GM18858 (cell line): Measurements from ENCODE around the gene KCNMA1.

Experiments used
- ATAC-seq: cut with Tn5 transposase; IDR thresholded peaks from one replicate; pipeline ENCODE4 v1.9.1; 2021; ENCODE audit not compliant: unreplicated experiment

KCNMA1 gene

DNA sequence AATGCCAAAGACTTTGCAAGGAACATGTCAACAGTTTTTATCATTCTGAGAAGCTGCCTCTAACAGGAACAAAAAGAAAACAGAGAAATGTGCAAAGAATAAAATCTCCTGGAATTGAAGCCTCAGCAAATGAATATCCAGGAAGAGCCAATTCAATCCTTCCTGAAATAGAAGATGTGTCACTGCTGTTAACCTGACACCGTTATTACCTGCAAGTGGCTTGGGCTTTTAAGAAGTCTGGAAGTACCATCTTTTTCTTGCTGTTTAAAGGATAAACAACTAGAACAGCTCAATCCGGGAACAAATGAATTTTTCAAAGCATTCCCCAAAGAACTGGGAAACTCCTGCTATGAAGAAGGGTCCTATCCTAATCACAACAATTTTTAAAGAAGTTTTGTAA, 434.8 kb downstream of the KCNMA1 start:
- ATAC-seq, result no peak

DNA sequence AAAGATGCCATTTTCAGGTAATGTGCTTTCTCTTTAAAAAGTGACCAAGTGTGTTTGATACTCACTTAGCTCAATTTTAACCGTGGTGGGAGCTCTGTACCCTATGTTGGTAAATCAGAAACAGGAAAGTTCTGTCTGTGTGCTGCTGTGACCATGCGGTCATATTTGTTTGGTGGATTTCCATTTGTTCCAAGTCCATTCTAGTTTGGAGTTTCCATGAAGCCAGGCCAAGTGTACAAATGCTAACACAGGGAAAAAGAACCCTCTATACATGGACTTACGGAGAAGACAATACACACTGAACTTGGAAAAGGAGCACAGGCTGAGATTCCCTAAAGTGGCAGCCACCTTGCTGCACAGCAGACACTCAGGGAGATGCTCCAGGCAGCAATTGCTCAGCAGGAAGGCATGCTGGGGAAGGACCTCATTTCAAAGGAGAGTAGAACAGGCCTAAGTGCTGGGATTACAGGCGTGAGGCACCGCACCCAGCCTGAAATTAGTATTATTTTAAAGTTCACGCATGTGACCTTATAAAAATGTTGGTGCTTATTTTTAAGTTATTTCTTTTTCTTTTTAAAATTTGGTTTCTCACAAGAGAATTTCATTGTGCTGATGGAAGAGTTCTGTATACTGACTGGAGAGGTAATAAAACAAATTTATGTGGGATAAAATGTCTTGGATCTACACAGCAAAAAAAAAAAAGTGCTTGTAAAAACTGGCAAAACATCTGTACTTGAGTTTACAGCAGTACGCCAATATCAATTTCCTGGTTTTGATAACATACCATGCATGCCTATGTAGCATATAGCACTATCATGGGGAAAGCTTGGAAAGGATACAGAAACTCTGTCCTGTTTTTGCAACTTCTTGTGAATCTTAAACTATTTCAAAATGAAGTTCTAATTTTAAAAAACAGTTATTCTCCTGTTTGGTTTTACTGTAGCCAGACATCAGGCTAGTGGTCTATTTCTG, 436.2 kb downstream of the KCNMA1 start:
- no peak for ATAC-seq

DNA sequence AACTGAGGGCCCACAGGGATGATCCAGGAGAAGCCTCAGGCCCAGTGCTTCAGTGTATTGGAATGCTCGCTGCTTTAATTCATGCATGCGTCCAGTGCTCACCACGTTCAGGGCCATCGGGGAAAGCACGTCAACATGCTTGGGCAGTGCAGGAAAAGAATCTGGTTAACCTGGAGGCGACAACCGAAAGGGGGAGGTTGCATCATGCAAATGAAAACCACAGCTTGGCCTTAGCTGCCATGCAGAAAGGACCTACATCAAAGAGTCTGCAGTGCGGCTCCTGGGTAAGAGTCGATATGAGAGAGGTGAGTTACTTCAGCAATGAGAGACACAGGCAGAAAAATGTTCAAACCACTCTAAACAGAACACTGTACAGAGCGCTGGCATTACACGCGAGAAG, 440.1 kb downstream of the KCNMA1 start:
- no peak for ATAC-seq

DNA sequence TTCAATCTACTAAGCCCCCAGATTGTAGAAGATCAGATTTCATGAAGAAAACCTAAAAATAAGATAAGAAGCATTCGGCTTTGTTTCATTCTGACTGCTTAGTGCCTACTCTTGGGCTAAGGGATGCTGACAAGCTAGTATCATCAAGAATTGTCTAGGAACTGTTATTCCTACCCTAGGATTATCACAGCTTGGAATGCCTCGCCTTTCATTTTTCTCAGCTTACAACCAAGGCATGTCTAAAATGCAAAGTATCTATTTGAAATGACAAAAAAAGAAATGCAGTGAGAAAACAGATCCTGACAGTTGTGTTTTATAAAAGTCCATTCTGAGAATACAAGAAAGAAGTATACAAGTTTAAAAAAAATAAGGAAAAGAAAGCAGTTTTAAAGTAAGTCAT, 441.0 kb downstream of the KCNMA1 start:
- no peak for ATAC-seq

DNA sequence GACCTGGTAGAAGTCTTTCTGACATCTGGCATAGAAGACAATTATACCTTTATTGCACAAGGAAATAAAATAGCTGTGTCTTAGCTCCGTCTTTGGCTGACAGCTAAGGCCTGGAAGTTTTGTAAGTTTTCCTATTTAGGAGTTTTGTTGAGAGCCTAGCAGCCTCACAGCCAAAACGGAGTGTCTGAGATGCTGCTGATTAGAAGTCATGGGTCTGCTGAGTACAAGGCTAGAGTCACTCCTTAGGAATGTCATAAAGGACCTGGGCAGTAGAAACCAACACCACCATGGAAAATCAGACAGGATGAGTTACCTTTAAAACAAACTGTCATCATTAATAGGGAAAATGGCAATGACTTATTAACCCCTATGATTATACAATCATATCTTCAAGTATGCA, 442.5 kb downstream of the KCNMA1 start:
- ATAC-seq, result no peak

DNA sequence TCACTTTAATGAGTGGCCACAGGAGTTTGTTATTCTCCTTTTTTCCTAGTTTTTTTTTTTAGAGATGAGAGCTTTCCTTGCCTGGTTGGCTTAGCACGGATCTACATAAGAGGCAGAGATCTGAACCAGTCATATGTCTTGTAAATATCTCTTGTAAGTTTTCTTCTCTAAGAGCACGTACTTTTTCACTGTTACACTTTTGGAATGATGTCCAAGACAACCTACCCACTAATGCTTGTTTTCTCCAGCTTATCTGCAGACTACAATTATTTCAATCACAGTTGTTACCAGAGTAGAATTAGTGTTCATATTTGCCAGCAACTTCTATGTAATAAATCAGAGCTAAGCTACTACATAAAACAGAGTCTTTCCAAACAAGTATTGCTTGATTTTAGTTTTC, 444.6 kb downstream of the KCNMA1 start:
- no peak for ATAC-seq

DNA sequence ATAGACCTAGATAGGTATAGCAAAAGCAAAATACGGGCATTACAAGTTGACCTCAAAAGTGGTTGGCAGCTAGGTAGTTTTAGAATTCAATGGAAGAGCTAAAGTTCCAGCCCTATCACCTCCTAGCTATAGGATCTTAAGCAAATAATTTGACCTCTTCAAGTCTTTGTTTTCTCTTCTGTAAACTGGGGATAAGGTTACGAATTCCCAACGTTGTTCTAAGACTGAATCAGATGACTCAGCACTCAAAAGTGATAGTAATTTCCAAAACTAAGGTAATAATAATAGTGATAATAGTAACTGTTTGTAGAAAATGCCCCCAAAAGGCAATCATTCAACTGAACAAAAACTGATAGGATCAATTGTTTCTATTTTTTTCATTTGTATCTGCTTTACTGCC, 445.2 kb downstream of the KCNMA1 start:
- no peak for ATAC-seq

DNA sequence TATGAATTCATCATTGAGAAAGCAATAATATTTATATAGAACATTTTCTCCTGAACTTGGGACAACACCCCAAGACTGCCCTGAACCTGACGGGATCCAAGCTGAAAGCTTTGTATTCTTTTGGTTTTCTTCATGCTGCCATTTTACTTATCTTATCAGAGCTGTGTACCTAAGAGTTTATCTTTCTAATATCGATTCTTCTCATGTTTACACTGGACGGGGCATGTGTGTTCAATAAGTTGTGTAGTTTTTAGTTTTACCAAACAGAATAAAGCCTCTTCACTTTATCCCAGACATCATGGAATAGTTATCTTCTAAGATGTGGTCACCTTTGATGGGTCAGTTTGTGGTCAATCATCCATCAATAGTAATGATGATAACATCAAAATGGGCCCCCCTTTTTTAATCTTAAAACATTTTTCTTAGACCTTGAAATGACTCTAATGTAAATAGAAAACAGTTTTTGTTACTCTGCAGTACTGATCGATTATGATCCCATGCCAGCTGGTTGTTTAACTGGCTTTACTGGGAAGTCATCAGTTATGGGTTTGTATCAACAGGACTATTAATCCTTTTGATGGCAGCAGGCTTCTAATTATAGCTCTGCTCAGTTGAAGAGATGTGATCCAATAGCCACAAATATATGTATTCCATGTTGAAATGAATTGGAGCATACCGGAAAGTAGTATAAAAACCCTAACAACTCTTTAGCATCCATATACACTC, 446.1 kb downstream of the KCNMA1 start:
- no peak for ATAC-seq

DNA sequence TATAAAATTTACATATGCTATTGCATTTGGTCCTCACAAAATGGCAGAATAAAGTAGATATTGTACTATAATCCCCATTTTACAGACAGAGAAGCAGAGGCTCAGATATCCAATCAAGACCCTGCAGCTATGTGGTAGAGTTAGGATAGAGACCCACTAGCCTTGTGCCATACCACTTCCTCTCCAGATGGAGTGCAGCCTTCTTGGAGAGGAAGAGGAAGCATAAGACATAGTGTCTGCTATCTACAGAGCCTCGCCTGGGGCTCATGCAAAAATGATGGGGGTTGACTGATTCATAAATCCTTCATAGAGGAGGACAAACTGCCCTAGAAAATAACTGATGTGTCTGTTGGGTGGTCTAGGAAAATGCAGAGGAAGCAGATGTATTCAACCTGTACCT, 447.3 kb downstream of the KCNMA1 start:
- ATAC-seq, result no peak

DNA sequence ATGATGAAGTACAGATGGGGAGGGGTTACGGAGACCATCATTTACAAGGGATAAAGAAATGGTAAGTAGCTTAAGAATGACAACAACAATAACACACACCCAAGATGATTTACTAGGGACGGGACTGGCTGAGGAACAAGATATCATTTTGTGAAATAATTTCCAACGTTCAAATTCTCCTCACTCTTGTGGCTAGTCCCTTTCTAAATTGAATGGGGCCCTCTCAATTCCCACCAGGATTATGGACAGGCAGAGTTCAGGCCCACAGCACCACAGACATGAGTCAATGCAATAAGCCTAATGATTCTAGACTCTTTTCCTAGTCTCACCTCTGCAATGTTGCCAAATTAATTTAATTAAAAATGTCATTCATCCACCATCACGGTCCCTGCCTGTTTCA, 448.1 kb downstream of the KCNMA1 start:
- ATAC-seq, result no peak

DNA sequence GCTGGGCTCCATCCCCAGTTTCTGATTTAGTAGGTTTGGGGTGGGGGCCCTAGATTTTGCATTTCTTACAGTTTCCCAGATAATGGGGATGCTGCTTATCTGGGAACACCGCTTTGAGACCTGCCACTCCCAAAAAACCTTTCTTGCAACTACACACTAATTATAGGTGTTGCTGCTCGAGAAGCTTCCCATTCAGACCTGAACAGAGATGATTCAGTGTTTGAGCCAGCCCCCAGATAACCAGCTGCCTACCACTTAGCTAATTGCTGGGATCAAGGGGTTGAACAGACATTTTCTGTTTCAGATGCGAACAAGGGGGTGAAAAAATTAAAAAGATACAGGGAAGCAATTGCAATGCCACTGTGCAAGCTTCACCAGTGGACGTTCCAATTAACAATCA, 448.5 kb downstream of the KCNMA1 start:
- ATAC-seq, result no peak

DNA sequence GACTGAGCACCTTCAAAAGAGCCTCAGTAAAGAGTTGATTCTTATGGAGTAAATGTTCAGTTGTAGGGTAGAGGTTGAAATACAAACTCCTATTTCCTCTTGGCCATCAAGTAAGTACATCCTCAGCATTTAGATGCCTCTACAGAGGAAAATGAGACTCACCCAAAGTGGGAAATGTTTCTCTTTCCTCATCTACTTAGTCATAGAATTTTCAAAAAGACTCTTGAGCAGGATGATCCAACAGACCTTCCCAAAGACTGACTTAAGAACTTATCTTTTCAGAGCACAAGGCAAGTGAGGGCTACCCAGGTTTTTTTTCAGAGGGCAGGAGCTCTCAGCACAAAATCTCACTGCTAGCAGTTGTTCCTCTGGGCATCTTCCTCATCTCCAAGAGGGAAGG, 449.1 kb downstream of the KCNMA1 start:
- no peak for ATAC-seq

DNA sequence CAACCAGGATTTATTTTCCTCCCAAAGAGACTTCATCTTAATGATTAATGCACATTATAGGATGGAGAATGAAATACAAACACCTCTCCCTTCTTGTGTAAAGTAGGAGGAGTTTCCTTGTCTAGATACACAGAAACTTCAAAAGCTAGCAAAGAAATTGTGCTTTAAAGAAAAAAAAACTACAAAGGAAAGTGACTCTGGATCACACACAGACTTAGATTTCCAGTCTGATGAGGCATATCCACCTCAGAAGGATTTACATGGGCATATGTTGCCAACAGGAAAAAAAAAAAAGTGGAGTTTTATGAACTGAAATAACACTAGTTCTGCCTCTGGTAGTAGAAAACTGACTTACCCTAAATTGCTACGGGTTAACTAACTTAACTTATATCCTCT, 449.6 kb downstream of the KCNMA1 start:
- no peak for ATAC-seq

DNA sequence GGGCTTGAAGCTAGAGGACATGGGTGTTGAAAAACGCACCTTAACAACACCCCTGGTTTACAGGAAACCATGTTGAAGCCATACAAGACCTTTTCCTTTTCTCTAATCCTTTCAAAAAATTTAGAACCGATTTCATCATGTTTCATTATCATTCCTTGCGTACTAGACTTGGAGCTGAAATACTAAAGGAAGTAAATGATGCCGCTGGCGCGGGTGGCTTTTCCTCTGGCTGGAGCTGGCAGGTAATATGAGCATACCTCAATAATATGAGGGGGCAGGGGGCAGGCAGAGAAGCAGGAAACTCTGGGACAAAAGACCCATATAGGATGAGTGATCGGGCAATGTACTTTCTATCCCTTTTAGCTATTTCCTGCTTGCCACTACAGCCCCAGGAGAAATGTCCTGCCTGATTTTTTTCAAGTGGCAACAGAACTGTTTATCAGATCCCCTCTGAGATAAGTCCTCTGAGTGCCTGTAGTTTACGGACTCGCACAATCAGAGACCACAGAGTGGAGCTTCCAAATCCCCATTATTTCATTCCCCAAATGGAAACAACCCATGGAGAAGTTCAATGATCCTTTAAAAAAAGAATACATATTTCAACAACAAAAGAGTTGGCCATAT, 450.1 kb downstream of the KCNMA1 start:
- no peak for ATAC-seq

DNA sequence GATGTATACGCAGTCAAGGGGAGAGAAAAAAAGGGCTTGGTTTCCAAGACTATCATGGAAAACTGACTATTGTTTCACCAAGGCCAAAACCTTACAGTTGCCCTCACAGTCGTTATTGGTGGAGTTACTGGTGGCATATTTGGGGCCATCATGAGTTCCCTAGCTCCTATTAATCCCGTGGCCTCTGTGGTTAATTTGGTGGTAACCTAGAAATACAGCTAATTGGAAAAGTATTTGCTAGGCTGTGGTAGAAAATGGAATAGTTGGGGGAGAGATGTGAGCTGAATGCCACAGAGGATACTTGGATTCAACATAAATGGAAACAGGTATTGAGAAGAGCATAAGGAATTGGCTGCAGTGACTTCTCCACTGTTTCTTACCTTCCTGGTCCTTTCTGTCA, 450.7 kb downstream of the KCNMA1 start:
- no peak for ATAC-seq

DNA sequence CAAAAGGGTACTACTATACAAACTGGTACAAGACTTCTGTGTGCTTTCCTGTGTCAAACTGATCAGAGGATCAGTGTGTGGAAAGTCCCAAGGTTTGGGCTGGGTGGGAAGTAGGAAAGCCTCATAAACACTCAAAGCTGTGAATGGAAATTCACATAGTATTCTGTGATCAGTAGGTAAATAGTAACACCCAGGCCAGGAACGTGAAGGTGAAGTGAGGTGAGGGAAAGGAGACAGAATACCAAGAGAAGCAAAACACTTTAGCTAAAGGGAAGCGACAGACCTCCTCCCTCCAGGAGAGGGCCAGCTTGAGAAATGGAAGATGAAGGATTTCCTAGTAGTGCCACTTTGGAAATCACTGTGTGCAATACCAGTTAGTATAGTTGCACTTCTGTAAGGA, 451.9 kb downstream of the KCNMA1 start:
- no peak for ATAC-seq

DNA sequence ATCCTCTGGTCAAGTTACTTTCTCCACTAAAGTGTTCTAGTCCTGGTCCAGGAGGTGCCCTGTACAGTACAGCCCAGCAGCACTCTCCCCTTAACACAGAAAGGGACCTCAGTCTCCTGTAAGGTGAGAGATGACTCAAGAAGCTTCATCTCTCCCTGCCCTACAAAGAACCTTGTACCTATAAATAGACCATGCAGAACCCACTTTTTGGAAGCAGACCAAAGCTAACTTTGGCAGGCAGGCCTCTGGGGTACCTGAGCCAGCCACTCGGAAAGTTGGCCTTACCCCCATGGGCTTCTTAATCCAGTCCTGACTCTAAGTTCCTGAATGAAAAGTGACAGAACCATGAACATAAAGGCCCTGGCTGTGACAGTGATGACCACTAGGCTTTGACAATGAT, 454.8 kb downstream of the KCNMA1 start:
- ATAC-seq, result no peak

DNA sequence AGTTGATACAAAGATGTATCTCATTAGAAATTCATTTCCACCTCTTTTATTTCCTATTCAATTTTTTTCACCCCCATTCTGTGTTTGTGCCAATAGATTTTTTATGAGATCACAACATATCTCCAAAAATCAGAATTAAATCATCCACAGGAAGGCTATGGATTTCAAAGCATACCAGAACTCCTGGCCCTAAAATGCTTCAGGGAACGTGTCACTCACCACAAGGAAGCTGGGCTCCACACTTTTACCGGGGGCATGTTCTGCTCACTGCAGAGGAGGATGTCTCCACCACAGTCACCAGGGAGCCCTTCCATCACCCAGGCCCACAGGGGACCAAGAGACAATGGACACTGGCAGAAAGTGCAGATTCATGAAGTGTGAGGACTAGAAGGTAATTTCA, 456.8 kb downstream of the KCNMA1 start:
- no peak for ATAC-seq

DNA sequence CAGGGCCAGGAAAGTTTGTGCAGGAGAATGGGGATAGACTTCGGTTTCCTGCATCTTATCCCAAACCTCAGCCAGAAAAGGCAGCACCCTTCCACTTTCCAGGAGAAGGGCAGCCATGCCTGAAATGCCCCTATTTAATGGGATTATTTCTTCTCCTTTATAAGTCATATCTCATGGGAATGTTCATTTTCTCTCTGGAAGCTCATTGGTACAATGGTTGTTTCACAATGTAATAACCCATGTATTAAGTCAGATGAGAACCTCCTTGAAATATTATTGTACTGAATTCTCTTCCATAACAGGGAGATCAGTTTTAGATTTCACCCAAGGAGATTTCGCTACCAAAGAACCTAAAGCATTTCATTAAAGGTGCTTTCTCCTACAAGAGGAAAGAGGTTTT, 457.5 kb downstream of the KCNMA1 start:
- ATAC-seq, result no peak

DNA sequence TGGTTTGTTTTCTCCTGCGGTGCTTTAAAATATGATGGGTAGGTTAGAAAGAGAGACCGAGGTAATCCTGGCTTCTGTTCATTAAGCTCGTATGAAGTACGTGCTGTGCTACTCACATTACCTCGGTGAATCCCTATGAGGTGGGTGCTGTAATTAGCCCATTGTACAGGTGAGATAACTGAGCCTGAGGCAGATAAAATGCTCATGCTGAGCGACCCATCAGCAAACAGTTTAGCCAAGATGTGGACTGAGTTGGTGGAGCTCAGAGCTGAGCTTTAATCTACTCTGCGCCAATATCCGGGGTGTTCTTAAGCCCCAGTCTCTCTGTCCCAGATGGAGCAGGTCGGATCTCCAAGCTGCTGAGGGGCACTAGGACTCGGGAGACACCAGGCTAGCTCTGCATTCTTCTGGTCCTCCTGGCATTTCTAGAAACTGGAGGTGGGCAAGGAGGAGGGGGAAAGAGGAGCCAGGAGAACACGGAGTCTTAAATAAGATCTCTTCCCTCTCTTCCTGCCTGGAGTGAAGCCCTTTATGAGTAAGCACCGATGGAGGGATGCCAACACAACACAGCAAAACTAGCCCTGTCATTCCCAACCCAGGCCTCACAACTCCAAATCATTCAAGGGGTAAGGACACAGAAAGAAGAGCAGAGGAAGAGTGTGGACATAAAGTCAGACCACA, 458.5 kb downstream of the KCNMA1 start:
- no peak for ATAC-seq

DNA sequence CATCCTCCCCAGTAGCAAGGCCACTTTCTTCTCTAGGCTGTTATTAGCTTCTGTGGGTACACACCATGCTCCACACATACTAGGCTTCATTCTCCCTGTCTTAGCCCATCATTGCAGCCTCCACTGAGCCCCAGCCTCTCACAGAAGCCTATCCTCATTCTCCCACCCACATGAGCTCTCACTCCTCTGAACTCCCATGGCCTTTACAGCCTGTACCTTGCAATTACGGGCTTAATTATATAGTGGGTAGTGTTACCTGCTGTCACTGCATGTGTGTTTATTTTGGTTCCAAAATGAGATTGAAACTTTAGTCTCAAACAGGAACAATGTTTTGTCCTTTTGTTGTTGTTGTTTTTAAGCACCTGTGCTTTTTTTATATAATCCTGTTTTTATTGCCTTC, 460.0 kb downstream of the KCNMA1 start:
- ATAC-seq, result no peak
